GM18511 (cell line): ENCODE results near the gene FAM3D.
A peak's percentile ranks its signal among the peaks of the same experiment; 100 is the strongest.
"Not testable (repeated sequence)": the region's sequence is repeated elsewhere in the genome, so short reads cannot be mapped to it uniquely, and the experiment has no call there.

Source experiments
- ATAC-seq: cut with Tn5 transposase; IDR thresholded peaks from one replicate; pipeline ENCODE4 v1.9.1; 2021; ENCODE audit warnings: mild to moderate bottlenecking, moderate library complexity; ENCODE audit not compliant: unreplicated experiment

Gene FAM3D

GRCh38 chr3:58666683-58667082 lies at the start of gene FAM3D:
Gene FAM3D, minus strand, starts transcription at chr3:58666774. Its CDS starts 11,211 bp downstream, at chr3:58655563.
- ATAC-seq = no peak

- no peak for ATAC-seq
Observed at GRCh38 chr3:58713715-58714401, 47.3 kb upstream of the FAM3D start.

GRCh38 chr3:58711871-58712270 lies 45.3 kb upstream of the FAM3D start:
- no peak for ATAC-seq

- ATAC-seq = not testable (repeated sequence)
Observed at GRCh38 chr3:58708983-58709382, 42.4 kb upstream of the FAM3D start.

GRCh38 chr3:58708116-58708791 lies 41.7 kb upstream of the FAM3D start:
- ATAC-seq = no peak

GRCh38 chr3:58707390-58707930 lies 40.9 kb upstream of the FAM3D start:
- no peak for ATAC-seq

GRCh38 chr3:58706395-58707167 lies 40.0 kb upstream of the FAM3D start:
- no peak for ATAC-seq

GRCh38 chr3:58704745-58705144 lies 38.2 kb upstream of the FAM3D start:
- ATAC-seq = no peak

- ATAC-seq = not testable (repeated sequence)
Observed at GRCh38 chr3:58704304-58704703, 37.7 kb upstream of the FAM3D start.

GRCh38 chr3:58698246-58698645 lies 31.7 kb upstream of the FAM3D start:
- ATAC-seq = no peak

- ATAC-seq = peak; percentile 65
Observed at GRCh38 chr3:58697561-58697960, 31.0 kb upstream of the FAM3D start.

- ATAC-seq = not testable (repeated sequence)
Observed at GRCh38 chr3:58696813-58697212, 30.2 kb upstream of the FAM3D start.

GRCh38 chr3:58696093-58696492 lies 29.5 kb upstream of the FAM3D start:
- no peak for ATAC-seq

- not testable (repeated sequence) for ATAC-seq
Observed at GRCh38 chr3:58695284-58695683, 28.7 kb upstream of the FAM3D start.

- peak; percentile 66 for ATAC-seq
Observed at GRCh38 chr3:58693940-58694850, 27.6 kb upstream of the FAM3D start.

- no peak for ATAC-seq
Observed at GRCh38 chr3:58692484-58692883, 25.9 kb upstream of the FAM3D start.

- no peak for ATAC-seq
Observed at GRCh38 chr3:58691997-58692396, 25.4 kb upstream of the FAM3D start.

- ATAC-seq = no peak
Observed at GRCh38 chr3:58690490-58690889, 23.9 kb upstream of the FAM3D start.

- ATAC-seq = no peak
Observed at GRCh38 chr3:58688574-58688973, 22.0 kb upstream of the FAM3D start.

- ATAC-seq = no peak
Observed at GRCh38 chr3:58686847-58687246, 20.3 kb upstream of the FAM3D start.
